Kidney epithelial cell (primary cell): ENCODE results near the gene AIFM3. TPM values are rescaled to one million over a fixed set of nuclear protein-coding genes. Genes with fewer than 3 reads are reported as not detected.

Experiments
- DNase-seq: peaks from one replicate; pipeline ENCODE4 v3.0.0-alpha.2; 2010; ENCODE audit warnings: low read depth
- H3K27me3 ChIP-seq: 2 replicates; pipeline ENCODE4 v1.6.0; 2011; ENCODE audit warnings: low read length; ENCODE audit not compliant: control insufficient read depth, insufficient read depth
- H3K36me3 ChIP-seq: 2 replicates; pipeline ENCODE4 v1.5.1; 2011; ENCODE audit warnings: low read length; ENCODE audit not compliant: control insufficient read depth, insufficient read depth
- H3K4me3 ChIP-seq: 2 replicates; pipeline ENCODE4 v1.5.1; 2011; ENCODE audit warnings: low read depth, mild to moderate bottlenecking, control low read depth, low read length
- CTCF ChIP-seq: IDR thresholded peaks from 2 replicates; pipeline ENCODE4 v1.5.1; 2011; ENCODE audit warnings: mild to moderate bottlenecking, moderate library complexity, low read length, control low read depth, inconsistent platforms; ENCODE audit not compliant: insufficient read depth, poor library complexity, severe bottlenecking
- total RNA-seq: library from RNA; depleted of rRNA; stranded (reverse); fragments of >200 nt; gene quantifications from 2 replicates; pipeline ENCODE4 v1.2.3, GENCODE V29; 2015

The AIFM3 gene
- total RNA-seq, 1 donor from 2014 or later, result 1.5 TPM

- peaks cover 3% of the 10 kb centered on the region for H3K27me3 ChIP-seq
- no peak for DNase-seq
- no peak for TF ChIP-seq CTCF
- H3K36me3 ChIP-seq, result no peaks in the 10 kb centered on the region
- H3K4me3 ChIP-seq, result no peak overlapping the region
Observed at GRCh38 chr22:20972933-20973577, 6.0 kb downstream of the AIFM3 start.

- DNase-seq, result no peak
- no peak overlapping the region for H3K4me3 ChIP-seq
- peaks cover 3% of the 10 kb centered on the region for H3K27me3 ChIP-seq
- no peaks in the 10 kb centered on the region for H3K36me3 ChIP-seq
- no peak for TF ChIP-seq CTCF
Observed at GRCh38 chr22:20973634-20974286, 6.7 kb downstream of the AIFM3 start.

GRCh38 chr22:20974336-20974955 lies 7.4 kb downstream of the AIFM3 start:
- Histone ChIP-seq H3K36me3 (no peaks in the 10 kb centered on the region), H3K4me3 (no peak overlapping the region), H3K27me3 (peaks cover 3% of the 10 kb centered on the region)
- DNase-seq, result no peak
- no peak for TF ChIP-seq CTCF

- Histone ChIP-seq H3K27me3 (peaks cover 3% of the 10 kb centered on the region), H3K36me3 (no peaks in the 10 kb centered on the region), H3K4me3 (no peak overlapping the region)
- no peak for TF ChIP-seq CTCF
- DNase-seq, result no peak
Observed at GRCh38 chr22:20975541-20976290, 8.7 kb downstream of the AIFM3 start.

- DNase-seq, result no peak
- no peak for TF ChIP-seq CTCF
- peaks cover 3% of the 10 kb centered on the region for H3K27me3 ChIP-seq
- no peak overlapping the region for H3K4me3 ChIP-seq
- no peaks in the 10 kb centered on the region for H3K36me3 ChIP-seq
Observed at GRCh38 chr22:20976291-20976877, 9.3 kb downstream of the AIFM3 start.
